SK-N-SH (cell line): Measurements from ENCODE around the gene C1QL2. TPM values are rescaled to one million over a fixed set of nuclear protein-coding genes. Genes with fewer than 3 reads are reported as not detected.

Experiments
- CTCF ChIA-PET: fragments of 300-600, 350-600 bp; formaldehyde crosslinking; extraction: SDS; loops from one replicate; lab custom pipeline; 2021; lab: Yijun Ruan, JAX
- POLR2A ChIA-PET: fragments of 350-600 bp; sonication (Branson Sonifier 250); formaldehyde crosslinking; extraction: SDS; loops from one replicate; lab custom pipeline; 2020; ENCODE audit warnings: antibody characterized with exemption, inconsistent platforms; lab: Yijun Ruan, JAX
- DNase-seq: peaks from one replicate; pipeline ENCODE4 v3.0.0; 2012
- H2AFZ ChIP-seq: fragments of 200-600 bp; sonication (generic); 2 replicates; pipeline ENCODE4 v1.8.1; 2016; ENCODE audit warnings: antibody characterized with exemption, mild to moderate bottlenecking, low read depth
- H3F3A ChIP-seq: fragments of 200-600 bp; sonication (generic); replicated peaks from 2 replicates; pipeline ENCODE3; 2016; ENCODE audit warnings: antibody characterized with exemption, mild to moderate bottlenecking; ENCODE audit not compliant: insufficient read depth
- H3K27ac ChIP-seq, 2 experiments: fragments of 200-500 bp in 1 of 2; fragments of 200-600 bp in 1 of 2; sonication (Bioruptor generic) in 1 of 2; sonication (generic), shearing (Covaris generic) in 1 of 2; 2 replicates each; pipeline versions ENCODE4 v1.5.1 to v1.6.1; 2014 to 2016; ENCODE audit warnings: low read depth in 2 of 2, inconsistent platforms in 1 of 2, low read length in 1 of 2, mild to moderate bottlenecking in 1 of 2, mixed read lengths in 1 of 2
- H3K27me3 ChIP-seq: fragments of 200-600 bp; sonication (generic), shearing (Covaris generic); 2 replicates; pipeline ENCODE4 v1.6.1; 2016; ENCODE audit warnings: mixed run types; ENCODE audit not compliant: insufficient read depth
- H3K36me3 ChIP-seq, 2 experiments: fragments of 200-500 bp in 1 of 2; fragments of 200-600 bp in 1 of 2; sonication (Bioruptor generic) in 1 of 2; sonication (generic) in 1 of 2; replicated peaks in 1 of 2; 2 replicates each; pipeline versions ENCODE3 to v1.5.1; 2014 to 2016; ENCODE audit warnings: low read length in 1 of 2, mild to moderate bottlenecking in 1 of 2; ENCODE audit not compliant: insufficient read depth in 2 of 2, control insufficient read depth in 1 of 2
- H3K4me1 ChIP-seq, 2 experiments: fragments of 200-500 bp in 1 of 2; fragments of 200-600 bp in 1 of 2; sonication (Bioruptor generic) in 1 of 2; sonication (generic), shearing (Covaris generic) in 1 of 2; 2 replicates each; pipeline versions ENCODE4 v1.5.1 to v1.6.1; 2014 to 2016; ENCODE audit warnings: low read depth in 1 of 2, low read length in 1 of 2, mixed run types in 1 of 2; ENCODE audit not compliant: insufficient read depth in 2 of 2, control insufficient read depth in 1 of 2
- H3K4me2 ChIP-seq: fragments of 200-600 bp; sonication (generic), shearing (Covaris generic); 2 replicates; pipeline ENCODE4 v1.6.1; 2017; ENCODE audit warnings: mixed run types
- H3K4me3 ChIP-seq, 2 experiments: fragments of 200-500 bp in 1 of 2; fragments of 200-600 bp in 1 of 2; sonication (Bioruptor generic) in 1 of 2; sonication (generic), shearing (Covaris generic) in 1 of 2; 2 replicates each; pipeline versions ENCODE4 v1.5.1 to v1.8.1; 2014 to 2016; ENCODE audit warnings: low read depth in 2 of 2, inconsistent platforms in 1 of 2, low read length in 1 of 2, mild to moderate bottlenecking in 1 of 2, mixed read lengths in 1 of 2, moderate library complexity in 1 of 2
- H3K79me2 ChIP-seq: fragments of 200-600 bp; sonication (generic); 2 replicates; pipeline ENCODE4 v1.8.1; 2017; ENCODE audit warnings: mild to moderate bottlenecking; ENCODE audit not compliant: insufficient read depth
- H3K9ac ChIP-seq: fragments of 200-600 bp; sonication (generic); 2 replicates; pipeline ENCODE4 v1.6.1; 2017; ENCODE audit warnings: mixed run types
- H3K9me2 ChIP-seq: fragments of 200-600 bp; sonication (generic); 2 replicates; pipeline ENCODE4 v1.6.1; 2017; ENCODE audit warnings: mixed run types
- H3K9me3 ChIP-seq: fragments of 200-600 bp; sonication (generic); 2 replicates; pipeline ENCODE4 v1.6.1; 2017; ENCODE audit warnings: mixed run types, mild to moderate bottlenecking, moderate library complexity
- H4K20me1 ChIP-seq: fragments of 200-600 bp; sonication (generic); 2 replicates; pipeline ENCODE4 v1.6.1; 2017; ENCODE audit warnings: mild to moderate bottlenecking, mixed run types; ENCODE audit not compliant: insufficient read depth
- ELF1 ChIP-seq: IDR thresholded peaks from 2 replicates; pipeline ENCODE4 v1.4.0; 2012
- FOXJ3 ChIP-seq: sonication (generic); formaldehyde crosslinking; IDR thresholded peaks from 2 replicates; pipeline ENCODE4 v1.5.1; 2020; ENCODE audit warnings: mild to moderate bottlenecking, missing genetic modification reagents
- FOXM1 ChIP-seq: IDR thresholded peaks from 2 replicates; pipeline ENCODE4 v1.4.0; 2012; ENCODE audit warnings: low read depth, mild to moderate bottlenecking
- IRF3 ChIP-seq: fragments of 150-350 bp; IDR thresholded peaks from 2 replicates; pipeline ENCODE4 v1.6.1; 2016; ENCODE audit warnings: mild to moderate bottlenecking, low read depth, low read length
- MAX ChIP-seq: IDR thresholded peaks from 2 replicates; pipeline ENCODE4 v1.4.0; 2012; ENCODE audit warnings: low read depth
- MEF2A ChIP-seq: IDR thresholded peaks from 2 replicates; pipeline ENCODE4 v1.4.0; 2012; ENCODE audit warnings: low read depth, borderline replicate concordance
- MXI1 ChIP-seq: IDR thresholded peaks from 2 replicates; pipeline ENCODE4 v1.6.1; 2012; ENCODE audit warnings: mild to moderate bottlenecking, low read depth, low read length, improper control_type of control experiment
- NFIC ChIP-seq: IDR thresholded peaks from 2 replicates; pipeline ENCODE4 v1.4.0; 2012; ENCODE audit warnings: borderline replicate concordance
- PBX3 ChIP-seq: IDR thresholded peaks from 2 replicates; pipeline ENCODE4; 2012
- REST ChIP-seq: IDR thresholded peaks from 2 replicates; pipeline ENCODE4 v1.6.1; 2012; ENCODE audit warnings: mild to moderate bottlenecking, low read depth, low read length, moderate library complexity
- RFX5 ChIP-seq: IDR thresholded peaks from 2 replicates; pipeline ENCODE4 v1.6.1; 2012; ENCODE audit warnings: mild to moderate bottlenecking, improper control_type of control experiment, low read length
- RXRA ChIP-seq: IDR thresholded peaks from 2 replicates; pipeline ENCODE4 v1.4.0; 2012; ENCODE audit warnings: low read depth, mild to moderate bottlenecking, borderline replicate concordance
- SMC3 ChIP-seq: IDR thresholded peaks from 2 replicates; pipeline ENCODE4 v1.6.1; 2012; ENCODE audit warnings: low read depth, low read length, improper control_type of control experiment
- YY1 ChIP-seq: IDR thresholded peaks from 2 replicates; pipeline ENCODE4 v1.4.0; 2012; ENCODE audit warnings: low read depth, mild to moderate bottlenecking
- WGBS: methylation state at CpG from one replicate; pipeline ENCODE4 v1.1.6; 2017; ENCODE audit warnings: low lambda C conversion rate; 5-methylcytosine and 5-hydroxymethylcytosine counted together
- polyA plus RNA-seq, 3 experiments: library from polyadenylated mRNA; depleted of rRNA; stranded (reverse); fragments of >200 nt; gene quantifications; 2 replicates each; pipeline ENCODE4 v1.2.3, GENCODE V29; 2012

Gene C1QL2
- polyA plus RNA-seq, 1 of the 3 experiments (the other 2 are of a cell fraction): not detected

GRCh38 chr2:119155633-119156032, 2.9 kb downstream of the C1QL2 start (continued):
- no peak for TF ChIP-seq FOXJ3 (CRISPR knock-in tag)
- no peak for TF ChIP-seq RFX5
- TF ChIP-seq SMC3: no peak
- no peak for TF ChIP-seq MXI1
- TF ChIP-seq ELF1: no peak

GRCh38 chr2:119154076-119154475, 4.5 kb downstream of the C1QL2 start:
- Histone ChIP-seq H3K79me2 (no peaks in the 10 kb centered on the region), H3K4me3 (no peak overlapping the region), H3K4me1 (no peaks in the 10 kb centered on the region), H3K9ac (no peak overlapping the region), H3K27ac (no peak overlapping the region), H3K36me3 (no peaks in the 10 kb centered on the region), H2AFZ (no peak overlapping the region), H3K9me2 (no peaks in the 10 kb centered on the region), H3F3A (no peaks in the 10 kb centered on the region), H3K9me3 (no peaks in the 10 kb centered on the region), H3K27me3 (peaks cover 37% of the 10 kb centered on the region), H4K20me1 (no peaks in the 10 kb centered on the region), H3K4me2 (no peak overlapping the region)
- ChIA-PET CTCF (interaction anchor here (0.7 kb wide), 1 partner anchor 272 kb away, joined by 4 read pairs; no protein-coding TSS in a partner anchor), POLR2A (no interaction called here)
- TF ChIP-seq MEF2A (no peak), REST (no peak), FOXM1 (no peak), YY1 (no peak), RXRA (no peak), MAX (no peak), IRF3 (no peak), PBX3 (no peak), NFIC (no peak)
- WGBS: 33% methylated on average over 9 of the region's 9 CpGs
- DNase-seq: no peak
